SU-DHL-6 (cell line): ENCODE data around the gene BMPR1B.

Source experiments
- CTCF ChIP-seq: fragments of 200-600 bp; sonication (generic); IDR thresholded peaks from one replicate; pipeline ENCODE4 v1.5.1; 2017; ENCODE audit warnings: antibody characterized with exemption, mild to moderate bottlenecking, low read length, moderate library complexity; ENCODE audit not compliant: insufficient read depth, poor library complexity, severe bottlenecking
- EZH2phosphoT487 ChIP-seq: fragments of 200-600 bp; sonication (generic), shearing (Covaris generic); conservative IDR thresholded peaks from 2 replicates; pipeline ENCODE4 v1.6.1; 2018; ENCODE audit warnings: mild to moderate bottlenecking, antibody characterized with exemption, low read length, moderate library complexity, mixed read lengths

GRCh38 chr4:94920369-94920768 lies 162.6 kb downstream of the BMPR1B start:
- TF ChIP-seq CTCF, result no peak
- no peak for TF ChIP-seq EZH2phosphoT487
